ENCODE results near the gene FNTB.

- no peak for TF ChIP-seq TAF1 (IDR thresholded peaks at IDR 0.05; ENCODE audit: borderline replicate concordance, low read depth, low read length)
- no peak for TF ChIP-seq POLR2A (IDR thresholded peaks at IDR 0.05; ENCODE audit: low read depth, low read length)
- TF ChIP-seq POLR2AphosphoS5 (IDR thresholded peaks at IDR 0.05; ENCODE audit: low read depth, low read length): no peak
Observed at GRCh38 chr14:65109357-65109756, 122.7 kb downstream of the FNTB start.
